HG03280 (cell line): Measurements from ENCODE around the gene CRABP1.
"Not testable (repeated sequence)": the region's sequence is repeated elsewhere in the genome, so short reads cannot be mapped to it uniquely, and the experiment has no call there.

ENCODE experiments used
- ATAC-seq: cut with Tn5 transposase; IDR thresholded peaks from one replicate; pipeline ENCODE4 v1.9.1; 2021; ENCODE audit warnings: mild to moderate bottlenecking, moderate library complexity; ENCODE audit not compliant: unreplicated experiment

CRABP1 gene

GRCh38 chr15:78369161-78369560, 29.0 kb downstream of the CRABP1 start:
- ATAC-seq, result no peak

DNA sequence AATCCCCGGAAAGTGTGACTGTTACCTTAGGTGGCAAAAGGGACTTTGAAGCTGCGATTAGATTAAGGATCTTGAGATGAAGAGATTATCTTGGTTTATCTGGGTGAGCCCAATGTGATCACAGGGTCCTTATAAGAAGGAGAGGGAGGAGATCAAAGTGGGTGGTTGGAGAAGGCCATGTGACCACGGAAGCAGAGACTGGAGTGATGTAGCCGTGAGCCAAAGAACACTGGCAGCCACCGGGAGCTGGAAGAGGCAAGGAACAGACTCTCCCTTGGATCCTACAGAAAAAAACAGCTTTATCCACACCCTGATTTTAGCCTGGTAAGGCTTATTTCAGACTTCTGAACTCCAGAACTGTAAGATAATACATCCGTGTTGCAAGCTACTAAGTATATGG, 29.9 kb downstream of the CRABP1 start:
- no peak for ATAC-seq

- no peak for ATAC-seq
These were observed 32.7 kb downstream of the CRABP1 start for GRCh38 chr15:78372880-78373279.

GRCh38 chr15:78374436-78375393, 34.6 kb downstream of the CRABP1 start:
- no peak for ATAC-seq

- not testable (repeated sequence) for ATAC-seq
These were observed 40.0 kb downstream of the CRABP1 start for GRCh38 chr15:78380143-78380542.

- ATAC-seq, result no peak
These were observed 42.1 kb downstream of the CRABP1 start for GRCh38 chr15:78382114-78382880.

DNA sequence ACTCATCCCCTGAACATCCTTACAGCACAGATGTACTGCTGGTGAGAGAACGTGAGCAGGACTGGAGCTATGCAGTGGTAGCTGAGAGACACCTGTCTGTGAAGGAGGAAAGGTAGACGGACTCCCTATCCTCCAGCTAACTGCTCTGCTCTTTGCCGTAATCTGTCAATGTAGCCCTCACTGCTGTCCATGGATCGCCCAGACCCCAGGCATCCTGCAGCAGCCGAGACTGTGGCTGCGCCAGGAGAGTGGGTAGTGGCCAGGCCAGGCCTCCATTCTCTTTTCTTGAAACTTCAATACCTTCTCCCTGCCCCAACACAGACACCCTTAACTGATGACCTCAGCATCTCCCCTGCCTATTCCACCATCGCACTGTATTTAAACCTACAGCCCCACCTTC, 44.5 kb downstream of the CRABP1 start:
- no peak for ATAC-seq

GRCh38 chr15:78387246-78388037, 47.3 kb downstream of the CRABP1 start:
- ATAC-seq, result no peak

DNA sequence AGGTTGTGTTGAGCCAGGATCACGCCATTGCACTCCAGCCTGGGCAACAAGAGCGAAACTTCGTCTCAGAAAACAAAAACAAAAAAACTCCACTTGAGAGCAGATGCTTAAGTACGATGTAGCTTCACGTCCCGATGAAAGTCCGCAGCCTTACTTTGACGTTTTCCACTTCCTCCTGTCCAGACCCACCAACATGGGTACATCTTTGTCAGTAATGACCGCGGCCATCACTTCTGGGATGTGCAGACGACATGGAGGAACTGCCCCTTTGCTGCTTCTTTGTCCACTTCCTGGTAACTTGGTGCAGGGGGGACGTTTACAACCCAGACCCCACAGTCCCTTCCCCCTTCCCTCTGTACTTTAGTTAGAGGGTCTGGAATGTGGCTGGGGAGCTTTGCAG, 48.7 kb downstream of the CRABP1 start:
- ATAC-seq, result no peak

DNA sequence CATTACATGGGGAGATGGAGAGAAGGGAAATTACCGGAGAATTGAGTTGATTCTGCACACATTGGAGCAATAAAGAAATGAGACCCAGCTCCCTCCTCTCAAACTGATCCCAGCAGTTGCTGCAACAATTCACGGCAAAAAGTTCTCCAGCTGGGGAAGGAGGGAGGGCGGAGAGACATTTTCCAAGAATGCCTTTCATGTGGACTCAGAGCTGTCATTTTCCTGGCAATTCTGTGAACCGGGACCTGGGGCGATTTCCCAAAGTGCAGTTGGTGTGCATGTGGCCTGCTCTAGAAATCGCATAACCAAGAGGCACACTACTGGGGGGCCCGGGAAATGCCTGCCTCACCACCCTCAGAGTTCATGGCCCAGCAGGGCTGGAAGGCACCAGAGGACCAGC, 49.2 kb downstream of the CRABP1 start:
- ATAC-seq, result no peak

- ATAC-seq, result no peak
These were observed 49.6 kb downstream of the CRABP1 start for GRCh38 chr15:78389738-78390137.

DNA sequence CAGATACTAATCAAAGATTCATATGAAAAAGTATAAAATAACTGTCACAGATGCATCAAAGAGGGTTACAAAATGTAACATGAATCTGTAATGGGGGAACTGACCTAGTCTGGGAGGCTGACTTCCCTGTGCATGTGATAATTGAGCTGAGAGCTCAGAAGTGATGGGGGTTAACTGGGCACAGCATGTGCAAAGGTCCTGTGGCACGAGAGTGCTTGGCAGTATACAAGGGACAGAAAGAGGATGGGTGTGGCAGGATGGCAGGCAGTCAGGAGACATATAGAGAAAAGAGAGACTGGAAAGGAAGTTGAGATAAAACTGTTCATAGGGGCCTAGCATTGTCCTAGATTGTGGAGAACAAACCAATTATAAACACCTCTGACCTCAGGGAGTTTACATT, 50.1 kb downstream of the CRABP1 start:
- ATAC-seq, result no peak

DNA sequence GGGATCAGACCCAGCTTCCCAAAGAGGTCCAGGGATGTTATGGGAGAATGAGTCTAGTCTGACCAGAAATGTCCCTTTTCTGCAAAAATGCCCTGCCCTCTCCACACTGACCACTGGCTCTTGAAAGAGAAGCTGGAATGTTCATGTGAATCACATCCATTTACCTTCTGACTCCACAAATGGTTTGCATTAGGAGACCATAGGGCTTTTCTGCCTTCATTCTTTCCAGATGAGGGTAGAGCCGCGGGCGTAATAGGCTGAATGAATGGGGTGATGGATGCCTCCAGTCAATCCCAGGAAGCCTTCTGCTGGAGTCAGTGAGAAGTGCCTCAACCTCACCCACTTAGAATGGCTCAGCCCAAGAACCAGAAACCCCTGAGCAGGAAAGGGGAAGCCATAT, 50.7 kb downstream of the CRABP1 start:
- ATAC-seq, result no peak

GRCh38 chr15:78391781-78392180, 51.6 kb downstream of the CRABP1 start:
- ATAC-seq, result no peak

- ATAC-seq, result no peak
These were observed 52.3 kb downstream of the CRABP1 start for GRCh38 chr15:78392430-78392829.

- ATAC-seq, result no peak
These were observed 53.0 kb downstream of the CRABP1 start for GRCh38 chr15:78393137-78393536.

GRCh38 chr15:78394026-78394425, 53.9 kb downstream of the CRABP1 start:
- no peak for ATAC-seq

DNA sequence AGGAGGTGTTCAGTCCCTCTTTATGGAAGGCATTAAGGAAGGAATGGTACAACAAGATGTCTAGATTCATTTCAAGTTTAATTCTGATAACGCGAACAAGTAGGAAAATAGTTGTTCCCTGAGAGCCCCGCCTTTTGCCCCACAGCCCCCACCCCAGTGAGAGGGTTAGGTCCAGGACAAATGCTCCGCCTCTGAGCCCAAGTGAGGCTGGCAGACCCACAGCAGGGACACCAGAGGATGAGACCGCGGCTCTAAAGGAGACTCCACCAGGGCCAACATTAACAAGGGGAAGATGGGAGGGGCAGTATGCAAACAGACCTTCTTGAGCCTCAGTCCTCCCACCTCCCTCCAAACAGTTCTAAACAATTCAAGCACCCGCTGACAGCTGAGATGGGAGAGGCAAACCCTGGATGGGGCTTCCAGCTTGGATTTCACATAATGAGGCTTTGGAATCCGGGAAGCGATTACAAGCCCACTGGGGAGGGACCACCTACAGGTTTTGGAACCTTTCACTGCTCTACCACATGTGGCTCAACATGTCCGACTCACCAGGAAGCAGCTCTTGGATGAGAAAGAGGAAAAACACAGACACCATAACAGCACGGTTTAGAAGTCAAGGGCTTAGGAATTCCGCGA, 54.9 kb downstream of the CRABP1 start:
- no peak for ATAC-seq

GRCh38 chr15:78396186-78396814, 56.1 kb downstream of the CRABP1 start:
- ATAC-seq, result no peak

GRCh38 chr15:78396976-78397375, 56.8 kb downstream of the CRABP1 start:
- no peak for ATAC-seq
